ENCODE data around the gene MPC1L.
"Not testable (repeated sequence)": the region's sequence is repeated elsewhere in the genome, so short reads cannot be mapped to it uniquely, and the experiment has no call there.

GRCh38 chrX:40589616-40590321 is 33.5 kb upstream of the MPC1L start:
- not testable (repeated sequence) for TF ChIP-seq CTCF (conservative IDR thresholded peaks at IDR 0.05; ENCODE audit: low read depth, low read length); EZH2 (IDR thresholded peaks at IDR 0.05; ENCODE audit: low read length, unreplicated experiment); EZH2phosphoT487 (IDR thresholded peaks at IDR 0.05; ENCODE audit: borderline replicate concordance, low read length)
